K562 (cell line): ENCODE data around the gene DLG3. TPM values are rescaled to one million over a fixed set of nuclear protein-coding genes. Genes with fewer than 3 reads are reported as not detected.

Source experiments
- ATAC-seq: fragments of 200-7000 bp; cut with Tn5 transposase; 3 replicates; pipeline ENCODE4 v1.9.1; 2020; ENCODE audit warnings: moderate library complexity
- BruUV-seq: library from RNA; stranded (reverse); fragments of 400-500 nt; replicated peaks from 2 replicates; lab custom pipeline; 2021; lab: Mats Ljungman, UMichigan
- CTCF ChIA-PET: fragments of 300-600 bp; formaldehyde crosslinking; extraction: SDS; loops from one replicate; lab custom pipeline; 2021; ENCODE audit warnings: low intra/inter-chr PET ratio; lab: Yijun Ruan, JAX
- POLR2A ChIA-PET: fragments of 300-600, 350-650 bp; sonication (Branson Sonifier 250); formaldehyde crosslinking; extraction: SDS; loops from one replicate; lab custom pipeline; 2021; ENCODE audit warnings: antibody characterized with exemption, inconsistent platforms; lab: Yijun Ruan, JAX
- DNase-seq, 4 experiments: peaks; one replicate each; pipeline versions ENCODE4 v3.0.0 to v3.0.0-alpha.2; 2011 to 2018; ENCODE audit warnings: low spot score in 3 of 4, mixed read lengths in 3 of 4; ENCODE audit errors: extremely low read depth in 1 of 4
- FAIRE-seq: peaks from 2 replicates; lab custom pipeline; 2011; peaks lifted over from hg19 to GRCh38; lab: Jason Lieb, UNC
- H2AFZ ChIP-seq: 2 replicates; pipeline ENCODE4 v1.6.0; 2011; ENCODE audit warnings: low read depth, low read length, control low read depth, inconsistent platforms
- H3K27ac ChIP-seq: fragments of 200-600 bp; 3 replicates; pipeline ENCODE4 v1.8.0; 2011; ENCODE audit warnings: low read depth, mild to moderate bottlenecking, control low read depth, inconsistent platforms, low read length, moderate library complexity, mixed read lengths; ENCODE audit errors: extremely low read depth
- H3K27me3 ChIP-seq, 2 experiments: fragments of 300-600 bp in 1 of 2; 2 replicates in 1 of 2; 3 replicates in 1 of 2; pipeline versions ENCODE4 v1.6.0 to v1.8.0; 2011; ENCODE audit warnings: inconsistent platforms in 2 of 2, low read length in 2 of 2, mild to moderate bottlenecking in 1 of 2, mixed read lengths in 1 of 2, moderate library complexity in 1 of 2; ENCODE audit not compliant: control insufficient read depth in 2 of 2, insufficient read depth in 2 of 2
- H3K36me3 ChIP-seq: fragments of 300-600 bp; 3 replicates; pipeline ENCODE4 v1.8.0; 2011; ENCODE audit warnings: mild to moderate bottlenecking, low read length, inconsistent platforms; ENCODE audit not compliant: control insufficient read depth, insufficient read depth
- H3K4me1 ChIP-seq, 2 experiments: fragments of 200-600 bp in 1 of 2; replicated peaks in 1 of 2; 2 replicates in 1 of 2; 3 replicates in 1 of 2; pipeline versions ENCODE4 v1.5.1 to v1.8.0; 2011; ENCODE audit warnings: inconsistent platforms in 2 of 2, low read length in 2 of 2, mild to moderate bottlenecking in 1 of 2, mixed read lengths in 1 of 2, moderate library complexity in 1 of 2; ENCODE audit not compliant: control insufficient read depth in 2 of 2, insufficient read depth in 2 of 2
- H3K4me2 ChIP-seq: 2 replicates; pipeline ENCODE4 v1.6.1; 2011; ENCODE audit warnings: low read length, control low read depth, inconsistent platforms, mixed read lengths; ENCODE audit not compliant: insufficient read depth
- H3K4me3 ChIP-seq: fragments of 200-600 bp; sonication (generic), shearing (Covaris generic); 2 replicates; pipeline ENCODE4 v1.5.1; 2016; ENCODE audit warnings: control low read depth, inconsistent platforms
- H3K79me2 ChIP-seq: fragments of 200-600 bp; 3 replicates; pipeline ENCODE4 v1.8.0; 2011; ENCODE audit warnings: low read length, inconsistent platforms; ENCODE audit not compliant: control insufficient read depth, insufficient read depth
- H3K9ac ChIP-seq, 2 experiments: 2 replicates each; pipeline versions ENCODE4 v1.6.0 to v1.6.1; 2011; ENCODE audit warnings: low read depth in 2 of 2, low read length in 2 of 2, control low read depth in 1 of 2, inconsistent platforms in 1 of 2, mild to moderate bottlenecking in 1 of 2, mixed read lengths in 1 of 2; ENCODE audit not compliant: insufficient read depth in 1 of 2
- H3K9me1 ChIP-seq: one replicate; pipeline ENCODE4 v1.6.0; 2011; ENCODE audit warnings: inconsistent platforms, mild to moderate bottlenecking, low read length, moderate library complexity; ENCODE audit not compliant: control insufficient read depth, insufficient read depth
- H3K9me3 ChIP-seq: replicated peaks from 2 replicates; pipeline ENCODE4 v1.5.1; 2011; ENCODE audit warnings: low read depth, low read length, inconsistent platforms; ENCODE audit not compliant: control insufficient read depth, insufficient read depth
- H4K20me1 ChIP-seq: replicated peaks from 2 replicates; pipeline ENCODE4 v1.6.1; 2011; ENCODE audit warnings: low read length, inconsistent platforms, mixed read lengths; ENCODE audit not compliant: control insufficient read depth, insufficient read depth
- BRF1 ChIP-seq: IDR thresholded peaks from 3 replicates; pipeline ENCODE4 v1.6.1; 2011; ENCODE audit warnings: borderline replicate concordance, mild to moderate bottlenecking; ENCODE audit not compliant: insufficient read length; ENCODE audit errors: extremely low read depth
- CHD2 ChIP-seq: IDR thresholded peaks from 2 replicates; pipeline ENCODE4 v1.6.1; 2011; ENCODE audit warnings: low read depth, low read length
- FOXJ2 ChIP-seq: fragments of 200-800 bp; sonication (Bioruptor generic); IDR thresholded peaks from 2 replicates; pipeline ENCODE4 v1.6.1; 2016; ENCODE audit warnings: missing genetic modification characterization, missing compliant biosample characterization
- KAT8 ChIP-seq: fragments of 450-650 bp; IDR thresholded peaks from 2 replicates; pipeline ENCODE4 v1.6.1; 2016; ENCODE audit warnings: low read depth, mild to moderate bottlenecking
- LCOR ChIP-seq: sonication (generic); formaldehyde crosslinking; IDR thresholded peaks from 2 replicates; pipeline ENCODE4 v1.8.0; 2022; ENCODE audit warnings: mild to moderate bottlenecking, missing genetic modification reagents
- MED1 ChIP-seq: sonication (generic); formaldehyde crosslinking; IDR thresholded peaks from 2 replicates; pipeline ENCODE4 v1.8.1; 2023; ENCODE audit warnings: missing genetic modification reagents, borderline replicate concordance
- NR2F6 ChIP-seq: fragments of 450-650 bp; formaldehyde crosslinking; IDR thresholded peaks from 2 replicates; pipeline ENCODE4 v1.4.0; 2020; ENCODE audit warnings: mild to moderate bottlenecking
- SETDB1 ChIP-seq: IDR thresholded peaks from one replicate; pipeline ENCODE4 v1.6.1; 2012; ENCODE audit warnings: low read length, control low read depth, inconsistent platforms
- SP1 ChIP-seq: sonication (generic); formaldehyde crosslinking; IDR thresholded peaks from 2 replicates; pipeline ENCODE4 v1.8.1; 2022; ENCODE audit warnings: mild to moderate bottlenecking, missing genetic modification reagents
- ZNF134 ChIP-seq: fragments of 250-450 bp; sonication (Bioruptor Pico); conservative IDR thresholded peaks from 2 replicates; pipeline ENCODE4 v1.4.0; 2020
- ZNF197 ChIP-seq: fragments of 200-800 bp; sonication (Bioruptor generic); IDR thresholded peaks from 2 replicates; pipeline ENCODE4 v1.6.1; 2016; ENCODE audit warnings: low read depth, missing genetic modification characterization, missing compliant biosample characterization
- ZNF431 ChIP-seq: sonication (generic); formaldehyde crosslinking; IDR thresholded peaks from 2 replicates; pipeline ENCODE4 v1.8.0; 2022; ENCODE audit warnings: mild to moderate bottlenecking, missing genetic modification reagents
- ZNF584 ChIP-seq: fragments of 200-800 bp; sonication (Bioruptor generic); IDR thresholded peaks from 2 replicates; pipeline ENCODE4 v1.6.1; 2016; ENCODE audit warnings: low read depth, mild to moderate bottlenecking, missing genetic modification characterization, missing compliant biosample characterization
- ZNF76 ChIP-seq: fragments of 250-450 bp; sonication (Bioruptor Pico); IDR thresholded peaks from 2 replicates; pipeline ENCODE4 v1.4.0; 2020; ENCODE audit warnings: mild to moderate bottlenecking, moderate library complexity, borderline replicate concordance
- WGBS: fragments of 100-300 bp; shearing (Covaris generic); methylation state at CpG from one replicate; pipeline ENCODE4 v1.1.6; 2016; ENCODE audit warnings: low coverage, mixed read lengths; ENCODE audit not compliant: insufficient coverage; ENCODE audit errors: missing lambda C conversion rate; 5-methylcytosine and 5-hydroxymethylcytosine counted together
- in situ Hi-C: fragments of 300-500 bp; cut with MboI; formaldehyde crosslinking; loops from 4 replicates; pipeline ENCODE4 v1.15.0; 2018; ENCODE audit warnings: inconsistent platforms, mixed read lengths
- intact Hi-C: fragments of 100-400 bp; cut with micrococcal nuclease; formaldehyde crosslinking; loops from 2 replicates; pipeline ENCODE4 v1.14.2; 2022
- polyA plus RNA-seq, 8 experiments: library from polyadenylated mRNA; depleted of rRNA in 4 of 8; stranded (reverse) in 5 of 8; unstranded in 3 of 8; fragments of >200 nt; fragmentation: Nextera tagmentation in 2 of 8; fragmentation: Illumina TruSeq in 1 of 8; extraction: Ambion mirVana in 2 of 8; extraction: Trizol in 1 of 8; gene quantifications; 2 replicates each; pipeline versions ENCODE4 v1.2.1 to v1.2.3, GENCODE V29; 2011 to 2014; ENCODE audit warnings: inconsistent platforms in 1 of 8, missing spikeins in 1 of 8
- total RNA-seq, 7 experiments: library from RNA; depleted of rRNA in 6 of 7; stranded (reverse); fragments of >200 nt in 6 of 7; fragmentation: Illumina TruSeq in 2 of 7; extraction: Trizol in 2 of 7; gene quantifications; 2 replicates each; pipeline versions ENCODE4 v1.2.1 to v1.2.3, GENCODE V29; 2011 to 2021; ENCODE audit warnings: low replicate concordance in 1 of 7
- TF ChIP-seq, protein P1 (sequence below): fragments of 450-650 bp; formaldehyde crosslinking; IDR thresholded peaks from 2 replicates; pipeline ENCODE4 v1.4.0; 2020; ENCODE audit warnings: mild to moderate bottlenecking, moderate library complexity
- TF ChIP-seq, protein P2 (sequence below): fragments of 250-450 bp; sonication (Bioruptor Pico); IDR thresholded peaks from 2 replicates; pipeline ENCODE4 v1.5.0; 2021
- TF ChIP-seq, protein P3 (sequence below): fragments of 450-650 bp; formaldehyde crosslinking; IDR thresholded peaks from 2 replicates; pipeline ENCODE4 v1.4.0; 2020; ENCODE audit warnings: mild to moderate bottlenecking

DLG3 gene
- total and polyA plus RNA-seq, 9 of the 15 experiments (the other 6 are each of a cell fraction or from before 2014, with no cell fraction given), result 3.1 to 15.7 (median 8.8) TPM

GRCh38 chrX:70505451-70505841 is 60.8 kb downstream of the DLG3 start:
- Histone ChIP-seq H3K9me1 (no peaks in the 10 kb centered on the region), H3K9ac (no peak overlapping the region), H4K20me1 (0 out of 2 replicates have a peak, but pooled peaks cover 2% of the 10 kb centered on the region), H3K4me1 (no peaks in the 10 kb centered on the region; a peak in 1 of 5 replicates), H3K36me3 (no peaks in the 10 kb centered on the region), H3K27ac (no peak overlapping the region)
- intact Hi-C loops, result no loop called here
- no peak for TF ChIP-seq ZNF134 (CRISPR knock-in tag)
- no peak for TF ChIP-seq ZNF76 (CRISPR knock-in tag)
- TF ChIP-seq FOXJ2 (tag), result no peak
- no peak for TF ChIP-seq NR2F6 (CRISPR knock-in tag)
- TF ChIP-seq KAT8, result no peak
- TF ChIP-seq ZNF584 (CRISPR knock-in tag), result no peak
- TF ChIP-seq BRF1, result no peak
- TF ChIP-seq ZNF197, result no peak
- no peak for TF ChIP-seq SP1 (CRISPR knock-in tag)
- TF ChIP-seq, protein P1, sequence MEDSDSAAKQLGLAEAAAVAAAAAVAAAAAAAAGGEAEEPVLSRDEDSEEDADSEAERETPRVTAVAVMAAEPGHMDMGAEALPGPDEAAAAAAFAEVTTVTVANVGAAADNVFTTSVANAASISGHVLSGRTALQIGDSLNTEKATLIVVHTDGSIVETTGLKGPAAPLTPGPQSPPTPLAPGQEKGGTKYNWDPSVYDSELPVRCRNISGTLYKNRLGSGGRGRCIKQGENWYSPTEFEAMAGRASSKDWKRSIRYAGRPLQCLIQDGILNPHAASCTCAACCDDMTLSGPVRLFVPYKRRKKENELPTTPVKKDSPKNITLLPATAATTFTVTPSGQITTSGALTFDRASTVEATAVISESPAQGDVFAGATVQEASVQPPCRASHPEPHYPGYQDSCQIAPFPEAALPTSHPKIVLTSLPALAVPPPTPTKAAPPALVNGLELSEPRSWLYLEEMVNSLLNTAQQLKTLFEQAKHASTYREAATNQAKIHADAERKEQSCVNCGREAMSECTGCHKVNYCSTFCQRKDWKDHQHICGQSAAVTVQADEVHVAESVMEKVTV, result no peak
- TF ChIP-seq MED1 (CRISPR knock-in tag), result no peak
- no peak for TF ChIP-seq LCOR (CRISPR knock-in tag)
- TF ChIP-seq, protein P2, sequence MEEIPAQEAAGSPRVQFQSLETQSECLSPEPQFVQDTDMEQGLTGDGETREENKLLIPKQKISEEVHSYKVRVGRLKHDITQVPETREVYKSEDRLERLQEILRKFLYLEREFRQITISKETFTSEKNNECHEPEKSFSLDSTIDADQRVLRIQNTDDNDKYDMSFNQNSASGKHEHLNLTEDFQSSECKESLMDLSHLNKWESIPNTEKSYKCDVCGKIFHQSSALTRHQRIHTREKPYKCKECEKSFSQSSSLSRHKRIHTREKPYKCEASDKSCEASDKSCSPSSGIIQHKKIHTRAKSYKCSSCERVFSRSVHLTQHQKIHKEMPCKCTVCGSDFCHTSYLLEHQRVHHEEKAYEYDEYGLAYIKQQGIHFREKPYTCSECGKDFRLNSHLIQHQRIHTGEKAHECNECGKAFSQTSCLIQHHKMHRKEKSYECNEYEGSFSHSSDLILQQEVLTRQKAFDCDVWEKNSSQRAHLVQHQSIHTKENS, result no peak
- TF ChIP-seq, protein P3, sequence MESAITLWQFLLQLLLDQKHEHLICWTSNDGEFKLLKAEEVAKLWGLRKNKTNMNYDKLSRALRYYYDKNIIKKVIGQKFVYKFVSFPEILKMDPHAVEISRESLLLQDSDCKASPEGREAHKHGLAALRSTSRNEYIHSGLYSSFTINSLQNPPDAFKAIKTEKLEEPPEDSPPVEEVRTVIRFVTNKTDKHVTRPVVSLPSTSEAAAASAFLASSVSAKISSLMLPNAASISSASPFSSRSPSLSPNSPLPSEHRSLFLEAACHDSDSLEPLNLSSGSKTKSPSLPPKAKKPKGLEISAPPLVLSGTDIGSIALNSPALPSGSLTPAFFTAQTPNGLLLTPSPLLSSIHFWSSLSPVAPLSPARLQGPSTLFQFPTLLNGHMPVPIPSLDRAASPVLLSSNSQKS (CRISPR knock-in tag), result no peak
- no peak for TF ChIP-seq ZNF431
- no peak for TF ChIP-seq CHD2
- no peak for TF ChIP-seq SETDB1
- TF ChIP-seq, all 486 proteins: peak for 0
- Histone ChIP-seq H2AFZ (no peak overlapping the region), H3K27me3 (peaks cover 0 to 4% of the 10 kb centered on the region in 2 experiments; a peak in 2 of 5 replicates), H3K9me3 (no peaks in the 10 kb centered on the region), H3K4me3 (no peak overlapping the region), H3K4me2 (no peak overlapping the region), H3K79me2 (no peaks in the 10 kb centered on the region)
- peak; percentile 42; the same call in 1 of the 3 replicates for ATAC-seq
- BruUV-seq, result no TSS peak
- in situ Hi-C loops, result no loop called here
- WGBS, result 10% methylated on average over 4 of the region's 4 CpGs
- no peak for FAIRE-seq
- ChIA-PET CTCF (no interaction called here), POLR2A (interaction anchor here (1.1 kb wide), 1 partner anchor 12 kb away, joined by 3 read pairs; no protein-coding TSS in a partner anchor)
- no peak for DNase-seq
